GM18526 (cell line): Measurements from ENCODE around the gene NFIB.

Source experiments
- POLR2A ChIP-seq: IDR thresholded peaks from 3 replicates; pipeline ENCODE4 v1.6.1; 2011; ENCODE audit not compliant: insufficient read length; ENCODE audit errors: extremely low read depth

Gene NFIB

DNA sequence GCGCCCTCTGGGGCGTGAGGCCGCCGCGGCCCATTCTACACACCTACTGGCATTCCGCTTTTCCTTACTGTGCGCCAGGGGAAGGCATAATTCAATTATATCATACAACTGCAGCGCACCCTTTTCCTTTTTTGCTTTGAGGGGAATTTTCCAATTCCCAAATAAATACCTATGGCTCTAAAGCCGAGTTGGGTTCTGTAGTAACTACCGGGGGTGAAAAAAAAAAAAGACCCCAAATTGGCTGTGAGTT is 34.1 kb upstream of the NFIB start:
- TF ChIP-seq POLR2A, result no peak

- TF ChIP-seq POLR2A, result no peak
Observed at GRCh38 chr9:14347406-14348122, 33.6 kb upstream of the NFIB start.

DNA sequence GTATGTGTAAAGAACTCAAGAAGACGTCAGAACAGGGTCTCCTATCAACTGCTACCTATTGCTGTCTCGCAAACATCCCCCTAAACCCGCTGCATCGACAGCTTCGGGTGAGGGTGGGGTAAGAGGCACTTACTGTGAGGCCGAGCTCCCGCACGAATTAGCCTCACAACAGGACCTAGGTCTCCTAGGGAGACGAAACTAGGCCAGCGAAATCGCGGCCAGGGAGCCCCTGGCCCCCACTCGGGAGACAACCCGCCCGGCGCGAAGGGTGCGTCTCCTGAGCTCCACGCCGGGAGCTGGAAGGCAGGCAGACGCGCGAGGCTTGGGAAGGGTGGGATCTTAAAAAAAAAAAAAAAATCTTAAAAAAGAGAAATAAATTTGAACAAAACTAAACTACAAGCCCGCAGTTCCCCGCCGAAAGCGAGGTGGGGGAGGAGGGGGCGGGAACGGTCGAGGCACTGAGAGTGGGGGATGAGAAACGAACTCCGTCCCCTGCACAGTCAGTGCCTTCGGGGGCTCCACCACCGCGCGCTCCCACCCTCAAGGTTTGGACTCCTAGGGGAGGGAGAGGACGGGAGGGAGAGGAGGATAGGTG is 33.0 kb upstream of the NFIB start:
- no peak for TF ChIP-seq POLR2A

GRCh38 chr9:14346231-14346791 is 32.4 kb upstream of the NFIB start:
- no peak for TF ChIP-seq POLR2A

DNA sequence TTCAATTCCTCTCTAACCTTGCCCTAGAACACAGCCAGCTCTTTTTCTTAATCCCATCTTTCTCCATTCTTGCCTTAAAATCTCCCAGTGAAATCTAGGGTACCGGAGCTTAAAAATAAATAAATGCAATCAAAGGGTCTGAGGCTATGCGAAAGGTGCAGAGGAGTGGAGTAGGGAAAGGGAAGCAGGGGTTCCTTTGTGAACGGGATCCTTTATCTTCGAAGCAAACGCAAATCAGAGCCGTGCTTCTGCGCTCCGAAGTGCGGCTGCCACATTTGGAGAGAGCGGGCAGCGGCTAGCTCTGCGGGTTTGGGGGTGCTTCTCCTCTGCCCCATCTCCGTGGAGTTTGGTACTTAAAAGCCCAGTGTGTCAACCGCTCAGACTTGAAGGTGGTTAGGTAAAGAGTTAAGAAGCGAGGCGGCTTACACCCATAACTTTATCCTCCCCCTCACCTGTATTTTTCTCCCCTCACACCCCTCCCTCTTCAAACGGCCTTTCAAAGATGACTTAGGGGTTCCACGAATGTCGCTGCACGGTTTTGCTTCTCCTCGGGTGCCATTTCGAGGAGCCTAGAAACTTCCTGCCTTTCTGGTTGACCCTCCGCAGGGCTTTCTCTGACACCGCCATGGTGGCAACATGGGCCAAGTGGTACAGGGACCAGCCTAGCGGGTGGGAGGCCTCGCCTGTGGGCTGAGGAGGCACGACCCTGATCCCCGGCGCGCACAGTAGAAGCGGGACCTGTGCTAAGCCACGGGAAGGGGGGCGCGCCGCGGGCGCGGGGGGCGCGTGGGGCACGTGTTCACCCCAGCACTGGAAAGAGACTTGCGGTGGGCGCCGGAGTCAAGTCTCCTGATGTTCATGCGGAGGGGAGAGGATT is 31.7 kb upstream of the NFIB start:
- no peak for TF ChIP-seq POLR2A

DNA sequence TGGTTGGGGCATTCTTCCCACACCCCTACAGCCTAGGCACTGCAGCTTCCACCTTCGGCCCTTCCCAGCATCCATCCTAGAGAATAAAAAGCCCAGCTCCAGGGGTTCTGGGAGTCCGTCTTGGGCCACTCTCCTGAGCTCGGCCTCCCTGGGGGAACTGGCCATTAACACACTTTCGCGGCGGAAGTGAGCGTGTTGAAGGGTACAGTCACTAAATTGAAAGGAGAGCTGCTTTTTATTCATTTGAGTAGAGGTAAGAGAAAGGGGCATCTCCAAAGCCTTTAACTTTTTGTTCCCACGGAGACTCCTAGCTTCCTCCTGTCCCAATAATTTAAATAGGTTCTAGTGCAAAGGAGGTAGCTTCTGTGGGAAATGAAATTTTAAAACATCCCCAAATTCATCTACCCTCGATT is 31.0 kb upstream of the NFIB start:
- TF ChIP-seq POLR2A, result no peak

- TF ChIP-seq POLR2A, result no peak
Observed at GRCh38 chr9:14344053-14344524, 30.1 kb upstream of the NFIB start.

DNA sequence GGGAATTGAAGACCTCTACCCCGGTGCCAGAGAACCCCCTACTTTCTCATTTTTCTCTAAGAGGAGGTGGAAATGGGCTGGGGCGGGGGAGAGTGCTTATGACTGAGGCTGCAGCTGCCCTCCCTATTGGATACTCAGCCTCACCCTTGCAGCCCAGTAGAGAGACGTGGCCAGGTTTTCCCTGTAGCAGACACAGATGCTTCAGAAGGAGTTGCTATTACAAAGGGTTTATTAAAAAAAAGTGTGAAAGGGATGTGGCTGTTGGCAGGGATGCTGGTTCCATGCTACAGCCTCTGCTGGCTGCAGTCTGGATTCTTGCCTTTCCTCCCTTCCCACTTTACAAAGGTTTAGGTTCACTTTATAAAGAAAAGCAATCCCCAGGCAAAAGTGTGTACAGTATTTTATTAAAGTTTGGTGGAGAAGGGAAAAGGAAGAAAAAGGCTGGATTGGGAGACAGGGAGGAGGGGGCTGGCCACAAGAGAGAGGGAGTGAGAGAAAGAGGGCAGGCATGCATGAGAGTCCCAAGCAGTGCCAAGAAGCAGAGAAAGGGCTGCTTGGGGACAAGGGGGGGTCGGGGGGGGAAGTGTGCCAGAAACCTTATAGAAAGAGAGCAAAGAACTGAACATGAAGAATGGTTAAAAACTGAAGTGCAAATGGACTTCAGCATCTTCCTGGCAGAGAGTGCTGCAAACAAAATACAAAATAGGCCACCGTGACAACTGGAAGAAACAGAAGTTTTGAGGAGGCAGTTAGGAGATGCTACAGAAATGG is 29.5 kb upstream of the NFIB start:
- TF ChIP-seq POLR2A, result no peak

DNA sequence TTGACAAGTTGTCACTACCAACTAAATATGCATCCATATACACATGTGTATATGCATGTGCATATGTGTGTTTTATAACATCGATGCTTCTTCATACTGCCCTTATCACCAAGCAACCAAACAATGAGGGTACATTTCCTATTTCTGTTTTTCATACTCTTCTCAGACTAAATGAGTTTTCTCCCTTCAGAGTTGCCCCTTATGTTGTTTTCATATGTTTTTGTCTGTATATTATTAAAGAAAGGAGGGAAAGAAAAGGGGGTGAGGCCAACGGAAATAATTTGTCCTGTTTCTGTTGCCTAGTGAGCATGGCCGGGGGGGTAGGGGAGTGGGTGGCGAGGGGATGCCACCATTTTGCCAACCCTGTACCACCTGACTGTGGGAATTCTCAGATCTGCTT is 28.8 kb upstream of the NFIB start:
- no peak for TF ChIP-seq POLR2A

- TF ChIP-seq POLR2A, result no peak
Observed at GRCh38 chr9:14341437-14342122, 27.6 kb upstream of the NFIB start.

- TF ChIP-seq POLR2A, result no peak
Observed at GRCh38 chr9:14340994-14341393, 27.1 kb upstream of the NFIB start.

GRCh38 chr9:14340219-14340873 is 26.4 kb upstream of the NFIB start:
- no peak for TF ChIP-seq POLR2A

DNA sequence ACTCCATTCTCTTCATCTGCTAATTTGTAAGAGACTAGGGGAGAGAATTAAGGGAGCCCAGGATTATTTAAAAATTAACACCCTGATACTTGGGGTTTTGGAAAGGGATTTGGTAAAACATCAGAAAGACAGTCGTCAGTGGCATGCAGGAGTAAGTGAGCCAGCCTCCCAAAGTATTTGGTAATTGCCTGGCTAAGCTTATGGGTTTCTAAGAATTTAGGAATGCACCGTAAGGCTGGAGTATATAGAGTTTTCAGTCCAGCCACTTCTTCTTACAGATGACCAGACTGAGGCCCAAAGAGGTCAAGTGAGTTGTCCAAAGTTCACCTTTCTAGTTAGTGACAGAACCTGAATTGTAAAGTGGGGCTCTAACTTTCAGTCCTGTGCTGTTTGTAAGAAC is 25.8 kb upstream of the NFIB start:
- TF ChIP-seq POLR2A, result no peak

GRCh38 chr9:14337615-14338014 is 23.7 kb upstream of the NFIB start:
- TF ChIP-seq POLR2A, result no peak

- TF ChIP-seq POLR2A, result no peak
Observed at GRCh38 chr9:14336244-14336643, 22.3 kb upstream of the NFIB start.

DNA sequence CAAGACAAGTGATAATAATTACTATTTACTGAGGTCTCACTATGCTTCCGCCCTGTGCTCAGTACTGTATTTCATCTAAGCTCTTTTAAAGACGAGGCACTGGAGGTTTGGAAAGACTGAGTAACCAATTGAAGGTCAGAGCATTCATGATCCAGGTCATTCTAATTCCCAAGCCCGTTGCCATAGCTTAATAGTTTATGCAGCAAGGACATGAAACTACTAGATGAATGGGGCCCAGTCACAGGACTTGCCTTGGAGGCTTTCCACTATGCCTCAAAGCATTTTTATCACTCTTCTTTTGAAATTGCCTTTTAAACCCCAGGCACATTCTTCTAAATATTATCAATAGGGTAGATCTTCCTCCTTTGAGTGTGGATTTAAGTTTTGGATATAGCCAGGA is 17.2 kb upstream of the NFIB start:
- no peak for TF ChIP-seq POLR2A
